Stimulated activated naive CD8-positive, alpha-beta T cell treated with anti-CD3 and anti-CD28 coated beads, Interleukin-15, Interleukin-2, amounts not matched to agents 100 U/mL and 50 U/mL, for 24 hours (primary cell): ENCODE measurements around the gene NT5DC3.

Experiments used
- ATAC-seq: fragments of 150-1000 bp; cut with Tn5 transposase; one replicate; pipeline ENCODE4 v1.10.0; 2021
- DNase-seq: peaks from one replicate; pipeline ENCODE4 v3.0.0; 2021

NT5DC3 gene

DNA sequence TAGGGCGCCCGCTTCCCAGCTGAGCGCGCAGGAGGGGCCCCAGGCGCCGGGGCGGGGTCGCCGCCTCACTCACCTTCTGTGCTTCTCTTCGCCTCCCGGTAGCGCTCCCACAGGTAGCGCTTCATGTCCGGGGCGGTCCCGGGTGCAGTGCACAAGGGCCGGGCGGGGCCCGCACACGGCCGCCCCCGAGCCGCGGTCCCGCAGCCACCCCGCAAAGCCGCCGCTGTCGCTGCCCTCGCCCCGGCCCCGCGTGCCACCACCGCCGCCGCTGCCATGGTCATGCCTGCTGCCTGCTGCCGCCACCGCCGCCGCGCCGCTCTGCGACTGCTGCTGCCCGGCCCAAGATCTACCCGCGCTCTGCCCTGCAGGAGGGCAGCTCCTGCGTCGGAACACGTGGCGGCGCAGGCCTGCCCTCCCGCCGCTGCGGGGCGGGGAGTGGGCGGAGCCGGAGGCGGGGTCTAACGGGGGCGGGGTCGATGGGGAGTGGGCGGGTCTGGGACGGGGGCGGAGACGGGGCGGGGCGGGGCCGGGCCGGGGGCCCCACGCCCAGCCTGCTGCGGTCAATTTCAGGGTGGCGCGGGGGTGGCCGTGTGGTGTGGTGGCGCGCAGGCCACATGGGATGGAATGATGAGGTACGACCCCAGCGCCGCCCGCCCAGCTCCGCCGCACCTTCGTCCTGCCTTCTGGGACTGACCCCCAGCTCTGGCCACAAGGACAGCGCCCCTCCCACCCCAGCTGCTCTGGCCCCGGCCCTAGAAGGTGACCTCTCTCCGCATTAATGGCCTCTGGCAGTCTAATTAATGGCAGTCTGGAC is at the start of gene NT5DC3:
Gene NT5DC3 (minus strand): TSS at position 359 of the 814 bp plus-strand sequence. CDS start 78 bp downstream, at position 281.
- ATAC-seq (peak; percentile 93), DNase-seq (peak; percentile 85)

DNA sequence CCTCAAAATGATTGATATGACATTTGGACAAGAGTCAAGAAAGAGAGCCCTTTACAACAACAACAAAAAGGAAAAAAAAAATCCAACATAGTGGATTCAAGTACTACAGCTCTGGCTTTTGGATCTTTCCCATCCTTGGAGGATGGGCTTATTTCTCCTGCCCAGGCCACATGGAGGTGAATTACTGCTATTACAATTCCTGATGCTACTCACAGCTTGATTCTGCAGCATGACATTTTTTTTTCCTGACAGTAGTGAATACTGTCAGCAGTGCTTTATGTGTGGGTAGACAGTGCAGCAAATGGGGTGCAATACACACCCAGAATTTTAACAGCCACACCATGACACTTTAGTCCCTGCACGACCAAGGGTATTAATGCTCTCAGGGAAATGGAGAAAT is 46.7 kb upstream of the NT5DC3 start:
- ATAC-seq (no peak), DNase-seq (no peak)

DNA sequence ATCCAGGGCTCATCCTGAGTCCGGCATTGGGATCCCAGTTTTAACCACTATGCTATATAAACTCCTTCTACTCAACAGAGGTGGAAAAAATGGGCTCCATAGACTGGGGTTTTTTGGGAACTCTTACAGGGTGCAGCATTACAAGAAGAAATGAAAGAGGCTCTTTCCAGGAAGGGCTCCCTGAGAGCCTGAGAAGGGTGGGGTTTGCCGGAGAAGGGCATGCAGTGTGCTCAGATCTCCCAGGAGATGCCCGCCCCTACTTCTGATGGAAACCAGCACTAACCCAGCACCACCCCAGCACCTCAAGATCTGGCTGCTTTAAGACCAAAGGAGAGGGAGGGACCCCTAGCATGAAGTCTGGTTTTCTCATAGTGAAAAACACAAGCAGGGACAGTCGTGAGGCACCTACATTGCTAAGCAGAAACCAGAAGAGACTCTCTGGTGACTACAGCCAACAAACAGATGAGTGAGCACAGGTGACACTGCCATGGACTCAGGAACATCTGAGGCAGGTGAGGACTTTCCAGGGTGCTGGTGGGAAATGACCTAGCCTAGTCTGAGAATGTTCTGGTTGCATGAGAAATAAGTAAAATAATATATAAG is 45.3 kb upstream of the NT5DC3 start:
- ATAC-seq (peak; percentile 37), DNase-seq (no peak)

- ATAC-seq (no peak), DNase-seq (peak; percentile 21)
Observed at GRCh38 chr12:103884316-103884715, 43.3 kb upstream of the NT5DC3 start.

DNA sequence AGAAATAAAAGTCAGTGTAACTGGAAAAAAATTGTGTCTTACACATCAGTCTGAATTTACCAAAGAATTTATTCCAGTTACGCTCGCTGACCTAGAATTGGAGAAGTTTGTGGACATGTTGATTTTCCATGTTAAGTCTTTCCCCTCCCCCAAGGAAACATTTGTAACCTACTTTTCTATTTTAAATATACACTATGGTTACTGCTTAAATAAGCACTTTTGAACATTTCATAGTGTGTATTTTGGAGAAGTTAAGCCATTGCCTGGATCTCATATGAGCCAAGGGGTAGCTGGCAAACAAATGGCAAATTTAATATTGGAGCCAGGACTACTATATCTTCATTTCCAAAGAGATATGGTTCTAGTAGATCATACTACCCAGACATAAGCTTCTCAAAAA is 42.9 kb upstream of the NT5DC3 start:
- DNase-seq (no peak), ATAC-seq (no peak)

GRCh38 chr12:103882861-103883596 is 42.0 kb upstream of the NT5DC3 start:
- ATAC-seq (no peak), DNase-seq (no peak)

DNA sequence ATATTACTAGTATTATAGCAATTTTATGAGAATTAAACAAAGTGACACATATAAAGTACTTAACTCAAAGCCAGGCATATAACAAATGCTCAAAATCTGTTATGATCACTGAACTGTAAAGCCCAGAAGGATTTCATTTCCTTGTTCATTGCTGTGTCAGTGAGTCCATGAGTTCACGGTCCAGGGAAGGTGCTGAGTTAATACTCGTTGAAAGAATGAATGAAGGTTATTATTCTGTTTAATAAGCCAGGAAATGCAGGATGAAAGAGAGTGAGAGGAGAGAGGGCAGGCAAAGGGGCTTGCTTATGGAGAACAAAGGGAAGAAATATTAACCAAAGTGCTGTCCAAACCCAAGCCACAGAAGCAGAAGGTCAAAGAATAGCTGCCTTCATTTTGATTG is 40.2 kb upstream of the NT5DC3 start:
- DNase-seq: no peak
- no peak for ATAC-seq

- peak; percentile 50 for ATAC-seq
- no peak for DNase-seq
Observed at GRCh38 chr12:103880299-103881142, 39.5 kb upstream of the NT5DC3 start.

DNA sequence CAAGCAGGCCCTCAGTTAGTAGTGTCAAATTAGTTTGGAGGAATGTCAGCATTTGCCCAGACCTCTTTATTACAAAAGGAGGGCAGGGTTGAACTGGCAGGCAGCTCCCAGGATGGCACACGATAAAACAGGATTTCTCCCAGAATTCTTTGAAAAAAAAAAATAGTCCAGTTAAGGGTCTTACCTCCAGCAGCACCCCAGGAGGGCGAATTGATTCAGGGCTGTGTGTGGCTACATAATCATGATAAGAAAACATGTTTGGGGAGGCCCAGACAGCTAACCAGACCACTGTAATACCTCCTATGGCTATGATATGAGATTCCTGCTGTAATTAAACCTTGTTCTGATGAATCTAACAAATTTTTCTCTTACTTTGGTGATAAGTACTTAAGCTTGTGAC is 38.8 kb upstream of the NT5DC3 start:
- DNase-seq (no peak), ATAC-seq (no peak)

- peak; percentile 34 for DNase-seq
- peak; percentile 53 for ATAC-seq
Observed at GRCh38 chr12:103879048-103879692, 38.1 kb upstream of the NT5DC3 start.

- DNase-seq: peak; percentile 67
- peak; percentile 64 for ATAC-seq
Observed at GRCh38 chr12:103877934-103878510, 37.0 kb upstream of the NT5DC3 start.

- DNase-seq (no peak), ATAC-seq (no peak)
Observed at GRCh38 chr12:103877288-103877687, 36.3 kb upstream of the NT5DC3 start.

GRCh38 chr12:103875666-103876065 is 34.6 kb upstream of the NT5DC3 start:
- ATAC-seq (no peak), DNase-seq (no peak)

DNA sequence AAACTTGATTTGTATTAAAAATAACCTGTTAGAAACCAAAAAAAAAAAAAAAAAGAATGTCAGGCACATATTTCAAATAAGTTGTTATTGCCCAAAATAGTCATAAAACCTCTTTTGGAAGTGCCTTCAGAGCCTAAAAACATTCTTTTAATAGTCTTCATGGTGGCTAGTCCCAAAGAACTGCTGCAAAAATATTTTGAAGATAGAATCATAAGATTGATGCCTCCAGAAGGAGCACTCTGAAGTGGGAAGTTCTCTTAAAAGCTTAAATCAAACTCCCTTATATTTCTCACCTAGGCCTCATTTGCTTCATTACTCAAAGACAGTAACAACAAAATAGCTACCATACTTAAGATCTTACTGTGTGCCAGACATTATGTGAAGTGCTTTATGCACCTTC is 27.2 kb upstream of the NT5DC3 start:
- ATAC-seq: no peak
- no peak for DNase-seq

GRCh38 chr12:103865151-103865730 is 24.2 kb upstream of the NT5DC3 start:
- ATAC-seq (no peak), DNase-seq (no peak)

DNA sequence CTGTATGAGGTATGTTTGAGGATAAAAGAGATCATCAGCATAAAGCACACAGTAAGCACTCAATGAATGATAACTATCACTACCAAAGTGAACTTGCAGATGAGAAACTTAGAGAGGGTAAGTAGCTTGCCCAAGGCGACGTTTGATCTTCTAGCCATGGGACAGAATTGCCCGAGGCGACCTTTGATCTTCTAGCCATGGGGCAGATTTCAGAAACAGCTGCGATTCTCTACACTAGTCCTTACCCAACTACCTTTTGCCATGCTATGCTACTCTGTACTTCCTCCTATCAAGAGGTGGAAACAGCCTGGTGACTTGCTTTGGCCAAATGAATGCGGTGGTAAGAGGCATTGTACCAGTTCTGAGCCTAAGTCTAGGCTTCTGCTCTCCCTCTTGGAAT is 23.7 kb upstream of the NT5DC3 start:
- ATAC-seq (no peak), DNase-seq (no peak)

GRCh38 chr12:103858953-103859601 is 18.0 kb upstream of the NT5DC3 start:
- ATAC-seq (no peak), DNase-seq (no peak)

DNA sequence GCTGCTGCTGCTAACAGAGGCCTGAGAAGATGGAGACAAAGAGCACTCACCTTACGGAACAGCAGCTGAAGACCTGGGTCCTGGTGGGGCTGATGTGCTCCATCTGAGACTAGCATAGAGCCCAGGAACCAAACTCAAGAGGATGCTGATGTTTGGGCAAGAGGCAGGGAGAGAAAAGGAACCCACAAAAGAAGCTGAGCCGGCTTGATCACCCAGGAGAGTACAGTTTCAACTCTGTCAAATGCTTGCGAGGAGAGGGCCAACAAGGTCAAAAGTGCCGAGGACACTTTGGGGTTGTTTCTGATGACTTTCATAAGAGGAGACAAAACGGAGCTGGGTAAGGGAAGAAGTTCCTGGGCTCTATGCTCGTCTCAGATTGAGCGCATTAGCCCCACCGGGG is 17.3 kb upstream of the NT5DC3 start:
- ATAC-seq (no peak), DNase-seq (no peak)

DNA sequence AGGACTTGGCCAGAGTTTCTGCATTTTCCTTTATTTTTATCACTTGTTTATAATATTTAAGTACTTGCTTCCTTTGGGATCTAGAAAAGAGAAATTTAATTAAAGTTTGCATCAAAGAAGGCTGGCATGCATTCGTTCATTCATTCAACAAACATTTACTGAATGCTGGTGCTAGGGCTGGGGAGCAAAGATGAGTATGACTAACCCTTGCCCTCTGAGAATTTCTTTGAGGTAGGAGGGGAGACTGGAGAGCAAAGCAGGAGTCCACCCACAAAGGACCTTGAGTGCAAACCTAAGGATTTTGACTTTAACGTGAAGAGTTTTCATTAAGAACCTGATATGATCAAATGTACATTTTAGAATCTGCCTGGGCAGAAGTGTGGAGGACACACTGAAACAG is 16.1 kb upstream of the NT5DC3 start:
- ATAC-seq: no peak

DNA sequence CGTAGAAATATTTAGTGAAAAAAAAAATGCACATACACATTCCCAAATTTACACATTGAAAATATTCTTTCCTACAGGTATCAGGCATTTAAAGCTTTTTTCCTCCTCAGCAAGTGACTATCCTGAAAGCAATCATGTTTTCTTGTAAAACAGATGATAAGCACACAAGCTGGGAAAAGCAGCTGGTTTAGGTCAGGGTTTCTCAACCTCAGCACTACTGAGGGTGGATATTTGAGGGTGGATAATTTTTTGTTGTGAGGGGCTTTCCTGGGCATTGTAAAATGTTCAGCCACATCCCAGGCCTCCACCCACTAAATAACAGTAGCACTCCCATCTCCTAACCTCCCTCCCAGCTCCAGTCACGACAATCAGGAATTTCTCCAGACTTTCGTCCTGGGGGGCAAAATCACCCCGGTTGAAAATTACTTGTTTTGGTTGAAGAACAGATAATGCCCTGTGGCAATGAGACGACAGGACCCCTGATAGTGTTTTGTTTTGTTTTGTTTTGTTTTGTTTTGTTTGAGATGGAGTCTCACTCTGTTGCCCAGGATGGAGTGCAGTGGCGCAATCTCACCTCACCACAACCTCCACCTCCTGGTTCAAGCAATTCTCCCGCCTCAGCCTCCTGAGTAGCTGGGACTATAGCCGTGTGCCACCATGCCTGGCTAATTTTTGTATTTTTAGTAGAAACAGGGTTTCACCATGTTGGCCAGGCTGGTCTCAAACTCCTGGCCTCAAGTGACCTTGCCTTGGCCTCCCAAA is 15.0 kb upstream of the NT5DC3 start:
- ATAC-seq (no peak), DNase-seq (no peak)

More for the DNA sequence above, 16.1 kb upstream of the NT5DC3 start:
- no peak for DNase-seq
